AG04449 (cell line): Measurements from ENCODE around the gene FCER1G.

Source experiments
- CTCF ChIA-PET: fragments of 350-600 bp; formaldehyde crosslinking; extraction: SDS; loops from one replicate; lab custom pipeline; 2021; ENCODE audit warnings: antibody characterized with exemption; lab: Yijun Ruan, JAX
- POLR2A ChIA-PET: fragments of 400-600, 350-600 bp; formaldehyde crosslinking; extraction: SDS; loops from one replicate; lab custom pipeline; 2020; ENCODE audit warnings: antibody characterized with exemption, inconsistent platforms; lab: Yijun Ruan, JAX
- DNase-seq: peaks from one replicate; pipeline ENCODE4 v3.0.0-alpha.2; 2010; ENCODE audit warnings: low read depth, low spot score
- H3K4me3 ChIP-seq: 2 replicates; pipeline ENCODE4 v1.5.1; 2011; ENCODE audit warnings: low read depth, mild to moderate bottlenecking, control low read depth, low read length
- TF ChIP-seq, protein P1 (sequence below): IDR thresholded peaks from one replicate; pipeline ENCODE4 v1.5.1; 2011; ENCODE audit warnings: mild to moderate bottlenecking, moderate library complexity, low read length, control low read depth, inconsistent platforms; ENCODE audit not compliant: insufficient read depth; ENCODE audit errors: missing control alignments

FCER1G gene

DNA sequence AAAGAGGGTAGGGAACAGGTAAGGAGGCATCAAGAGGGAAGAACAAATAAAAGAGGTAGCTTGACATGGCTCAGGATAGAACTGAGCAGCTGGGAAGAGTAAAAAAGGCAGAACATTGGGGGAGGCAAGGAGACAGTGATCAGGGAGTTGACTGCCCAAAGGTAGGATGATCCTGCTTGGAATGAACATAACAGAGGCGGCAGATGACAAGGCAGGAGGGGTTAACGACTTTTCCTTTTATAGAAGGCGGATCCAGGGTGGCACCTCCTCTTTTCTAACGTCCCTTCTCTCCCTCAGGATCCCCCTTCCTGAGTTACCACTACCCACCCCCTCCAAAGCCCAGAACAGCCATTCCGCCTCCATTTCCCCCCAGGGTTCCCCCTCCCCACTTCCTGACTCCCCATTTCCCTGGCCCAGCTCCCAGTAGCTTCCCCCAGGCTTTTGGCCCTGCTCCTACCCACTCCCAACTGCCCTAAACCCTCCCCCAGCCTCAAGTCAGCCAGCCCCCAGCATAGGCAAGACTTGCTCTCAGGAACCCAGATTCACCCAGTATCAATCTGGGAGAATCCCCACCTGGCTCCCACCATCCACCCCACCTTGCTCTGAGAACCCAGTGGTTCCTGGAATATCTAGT, 15.5 kb upstream of the FCER1G start:
- no peak overlapping the region for H3K4me3 ChIP-seq

DNA sequence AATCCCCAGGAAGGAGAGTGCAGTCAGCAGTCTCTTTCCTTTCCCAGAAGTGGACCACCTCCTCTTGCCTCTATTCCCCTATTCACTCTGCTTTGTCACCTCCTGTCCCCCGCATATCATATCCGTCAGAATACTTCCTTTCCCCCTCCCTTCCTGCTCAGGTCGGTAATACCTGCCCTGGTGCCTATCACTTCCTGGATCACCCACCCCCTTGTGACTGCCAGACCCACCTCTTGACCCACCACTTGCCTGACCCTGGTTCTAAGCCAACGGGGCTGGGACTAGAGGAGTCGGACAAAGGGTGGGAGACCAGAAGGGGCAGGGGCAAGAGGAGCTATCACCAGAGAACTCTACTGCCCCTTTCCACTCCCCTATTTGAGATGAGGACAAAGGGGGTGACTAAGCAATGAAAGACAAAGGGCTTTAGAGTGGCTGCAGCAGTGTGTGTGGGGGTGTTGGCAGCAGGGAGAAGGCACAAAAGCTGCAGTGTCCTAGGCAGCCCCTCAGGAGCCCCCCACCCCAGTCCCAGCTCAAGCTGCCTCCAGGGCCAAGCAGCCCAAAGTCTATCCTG, 14.6 kb upstream of the FCER1G start:
- DNase-seq, result no peak
- ChIA-PET POLR2A (interaction anchor here (1.0 kb wide), 1 partner anchor 68 kb away, joined by 3 read pairs; the partner anchor contains the start of gene DEDD), CTCF (interaction anchor here (1.0 to 26.1 kb wide), 4 partner anchors 8 to 180 kb away, joined by 4 to 758 read pairs (median 26); partner anchors contain the start of genes APOA2, FCER1G and TOMM40L)
- TF ChIP-seq, protein P1, sequence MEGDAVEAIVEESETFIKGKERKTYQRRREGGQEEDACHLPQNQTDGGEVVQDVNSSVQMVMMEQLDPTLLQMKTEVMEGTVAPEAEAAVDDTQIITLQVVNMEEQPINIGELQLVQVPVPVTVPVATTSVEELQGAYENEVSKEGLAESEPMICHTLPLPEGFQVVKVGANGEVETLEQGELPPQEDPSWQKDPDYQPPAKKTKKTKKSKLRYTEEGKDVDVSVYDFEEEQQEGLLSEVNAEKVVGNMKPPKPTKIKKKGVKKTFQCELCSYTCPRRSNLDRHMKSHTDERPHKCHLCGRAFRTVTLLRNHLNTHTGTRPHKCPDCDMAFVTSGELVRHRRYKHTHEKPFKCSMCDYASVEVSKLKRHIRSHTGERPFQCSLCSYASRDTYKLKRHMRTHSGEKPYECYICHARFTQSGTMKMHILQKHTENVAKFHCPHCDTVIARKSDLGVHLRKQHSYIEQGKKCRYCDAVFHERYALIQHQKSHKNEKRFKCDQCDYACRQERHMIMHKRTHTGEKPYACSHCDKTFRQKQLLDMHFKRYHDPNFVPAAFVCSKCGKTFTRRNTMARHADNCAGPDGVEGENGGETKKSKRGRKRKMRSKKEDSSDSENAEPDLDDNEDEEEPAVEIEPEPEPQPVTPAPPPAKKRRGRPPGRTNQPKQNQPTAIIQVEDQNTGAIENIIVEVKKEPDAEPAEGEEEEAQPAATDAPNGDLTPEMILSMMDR, result no peak
- no peak overlapping the region for H3K4me3 ChIP-seq

More for the DNA sequence above, 15.5 kb upstream of the FCER1G start:
- DNase-seq, result no peak
- CTCF ChIA-PET, result interaction anchor here (3.2 to 26.1 kb wide), 3 partner anchors 17 to 183 kb away, joined by 16 to 758 read pairs (median 22); partner anchors contain the start of genes APOA2, FCER1G and TOMM40L
- POLR2A ChIA-PET, result interaction anchor here (0.8 to 1.7 kb wide), 3 partner anchors 16 to 39 kb away, joined by 3 to 5 read pairs (median 3); partner anchors contain the start of gene FCER1G
- TF ChIP-seq, protein P1, result no peak

DNA sequence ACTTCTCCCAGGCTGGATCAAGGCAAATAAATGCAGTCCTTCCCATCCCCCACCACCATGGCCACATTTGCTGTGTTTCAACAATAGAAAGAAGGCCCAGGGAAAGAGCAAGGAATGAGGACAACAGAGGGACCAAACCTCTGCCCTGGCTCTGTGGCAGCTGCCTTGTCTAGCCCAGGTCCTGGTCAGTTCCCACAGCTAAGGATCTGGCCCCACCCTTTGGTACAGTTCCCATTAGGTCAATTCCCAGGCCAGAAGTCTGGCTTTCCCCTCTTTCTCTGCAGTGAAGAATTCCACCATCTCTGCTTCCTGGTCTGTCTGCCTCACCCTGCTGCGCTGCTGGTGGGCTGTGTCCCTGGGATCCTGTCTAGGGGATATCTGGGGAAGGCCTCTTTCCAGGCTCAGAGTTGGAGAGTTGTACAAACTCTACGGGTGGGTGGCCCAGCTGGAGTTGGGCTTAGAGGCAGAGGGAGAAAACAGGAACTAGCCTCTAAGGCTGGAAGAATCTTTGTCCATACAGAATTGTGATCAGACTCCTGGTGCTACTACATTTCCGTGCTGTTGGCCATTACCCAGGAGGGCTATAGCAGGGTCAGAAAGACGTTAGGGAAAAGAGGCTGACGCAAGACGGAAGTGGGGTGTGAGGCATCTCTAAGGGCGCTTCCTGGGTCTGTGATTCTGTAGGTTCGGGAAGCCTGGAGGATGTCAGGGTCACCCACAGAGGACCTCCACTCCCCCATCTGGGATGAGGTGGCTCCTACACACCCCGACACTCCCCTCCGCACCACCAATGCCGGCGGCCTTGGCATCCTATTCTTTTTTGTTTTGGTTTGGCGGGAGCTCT, 13.9 kb upstream of the FCER1G start:
- CTCF ChIA-PET, result interaction anchor here (1.0 to 26.1 kb wide), 9 partner anchors 9 to 188 kb away, joined by 3 to 758 read pairs (median 5); partner anchors contain the start of genes APOA2, B4GALT3, FCER1G and TOMM40L
- TF ChIP-seq, protein P1, result no peak
- no peak for DNase-seq
- H3K4me3 ChIP-seq, result peak overlapping the region; percentile 57
- POLR2A ChIA-PET, result interaction anchor here (0.7 to 2.3 kb wide), 7 partner anchors 15 to 112 kb away, joined by 3 to 13 read pairs (median 3); partner anchors contain the start of genes DEDD and SDHC

DNA sequence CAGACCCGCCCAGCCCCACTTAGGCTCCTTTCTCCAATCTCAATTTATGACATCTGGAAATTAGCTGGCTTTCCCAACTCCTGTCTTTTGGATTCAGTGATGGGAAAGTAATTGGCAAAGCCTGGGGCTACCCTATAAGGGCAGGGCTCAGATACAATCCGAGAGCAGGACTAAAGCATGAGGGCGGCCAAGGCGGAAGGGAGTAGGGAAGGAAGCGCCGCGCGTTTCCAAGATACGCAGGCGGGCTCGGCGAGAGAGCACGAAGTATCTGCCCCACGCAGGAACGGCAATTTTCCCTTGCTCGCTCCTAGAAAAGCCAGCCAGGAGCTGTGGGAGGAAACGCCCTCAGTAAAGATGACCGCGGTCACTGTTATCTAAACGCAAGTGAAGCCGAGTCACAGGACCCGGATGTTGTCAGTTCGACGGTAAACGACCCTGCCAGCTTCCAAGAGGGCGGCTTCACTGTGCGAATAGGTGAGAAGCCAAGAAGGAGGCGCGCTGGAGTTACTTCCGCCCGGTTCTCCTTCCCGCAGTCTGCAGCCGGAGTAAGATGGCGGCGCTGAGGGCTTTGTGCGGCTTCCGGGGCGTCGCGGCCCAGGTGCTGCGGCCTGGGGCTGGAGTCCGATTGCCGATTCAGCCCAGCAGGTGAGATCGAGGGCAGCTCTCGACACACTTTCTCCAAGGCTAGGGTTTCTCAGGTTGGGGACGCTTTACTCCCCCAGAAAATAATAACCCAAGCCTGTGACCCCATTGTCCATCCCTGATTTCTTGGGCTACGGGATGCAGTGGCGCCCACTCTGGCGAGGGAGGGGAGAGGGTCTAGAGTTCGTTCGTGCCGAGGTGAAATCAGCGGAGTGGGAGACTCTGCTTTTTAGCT, 13.0 kb upstream of the FCER1G start, which contains the start of gene NDUFS2:
TSS of gene NDUFS2 (plus strand) at position 532 of the 877 bp plus-strand sequence. CDS start at position 551, 19 bp downstream.
- POLR2A ChIA-PET, result interaction anchor here (0.7 to 2.3 kb wide), 8 partner anchors 15 to 188 kb away, joined by 3 to 13 read pairs (median 3); partner anchors contain the start of genes APOA2 and SDHC
- TF ChIP-seq, protein P1, result peak; percentile 47
- peak within 1 kb of the TSS; percentile 95 for H3K4me3 ChIP-seq
- CTCF ChIA-PET, result interaction anchor here (0.8 to 26.1 kb wide), 14 partner anchors 10 to 187 kb away, joined by 3 to 758 read pairs (median 4); partner anchors contain the start of genes APOA2, B4GALT3, FCER1G and PPOX
- peak; percentile 95 for DNase-seq
